GM23338 (cell line): ENCODE results near the gene C19orf18. TPM values are rescaled to one million over a fixed set of nuclear protein-coding genes. Genes with fewer than 3 reads are reported as not detected.
A peak's percentile ranks its signal among the peaks of the same experiment; 100 is the strongest.
"Not testable (repeated sequence)": the region's sequence is repeated elsewhere in the genome, so short reads cannot be mapped to it uniquely, and the experiment has no call there.

Source experiments
- ATAC-seq: fragments of 200-7000 bp; cut with Tn5 transposase; 3 replicates; pipeline ENCODE4 v1.9.1; 2020
- DNase-seq: peaks from one replicate; pipeline ENCODE4 v3.0.0-alpha.2; 2015; ENCODE audit warnings: low spot score
- H2AFZ ChIP-seq: fragments of 200-600 bp; sonication (generic); 2 replicates; pipeline ENCODE4 v1.8.0; 2016; ENCODE audit warnings: antibody characterized with exemption, mild to moderate bottlenecking, moderate library complexity
- H3F3A ChIP-seq: fragments of 200-600 bp; sonication (generic); replicated peaks from 2 replicates; pipeline ENCODE4 v1.8.0; 2017; ENCODE audit warnings: antibody characterized with exemption, mixed run types, low read depth
- H3K27ac ChIP-seq: fragments of 200-600 bp; sonication (generic); 2 replicates; pipeline ENCODE4 v1.6.1; 2016; ENCODE audit warnings: low read depth
- H3K27me3 ChIP-seq: fragments of 200-600 bp; sonication (generic); 2 replicates; pipeline ENCODE4 v1.8.0; 2016; ENCODE audit warnings: mild to moderate bottlenecking, mixed run types, moderate library complexity; ENCODE audit not compliant: insufficient read depth
- H3K36me3 ChIP-seq: fragments of 200-600 bp; sonication (generic); 2 replicates; pipeline ENCODE4 v1.8.0; 2016; ENCODE audit warnings: mild to moderate bottlenecking; ENCODE audit not compliant: insufficient read depth
- H3K4me1 ChIP-seq: fragments of 200-600 bp; sonication (generic); 2 replicates; pipeline ENCODE4 v1.8.0; 2016; ENCODE audit warnings: mild to moderate bottlenecking, moderate library complexity; ENCODE audit not compliant: insufficient read depth
- H3K4me2 ChIP-seq: fragments of 200-600 bp; sonication (generic); 2 replicates; pipeline ENCODE4 v1.7.1; 2017; ENCODE audit warnings: mixed run types
- H3K4me3 ChIP-seq: fragments of 200-600 bp; sonication (generic); 2 replicates; pipeline ENCODE4 v1.6.1; 2016; ENCODE audit warnings: mixed run types
- H3K79me2 ChIP-seq: fragments of 200-600 bp; sonication (generic); replicated peaks from 2 replicates; pipeline ENCODE4 v1.8.0; 2017; ENCODE audit warnings: mild to moderate bottlenecking; ENCODE audit not compliant: insufficient read depth
- H3K9me2 ChIP-seq: fragments of 200-600 bp; sonication (generic); 2 replicates; pipeline ENCODE4 v1.8.0; 2017; ENCODE audit not compliant: insufficient read depth
- H4K20me1 ChIP-seq: fragments of 200-600 bp; sonication (generic); replicated peaks from 2 replicates; pipeline ENCODE4 v1.8.0; 2017; ENCODE audit warnings: mild to moderate bottlenecking; ENCODE audit not compliant: insufficient read depth
- H3K27ac Mint-ChIP-seq: 2 replicates; pipeline ENCODE4 v1.8.0; 2020; ENCODE audit warnings: inconsistent platforms, mild to moderate bottlenecking, moderate library complexity, mixed read lengths
- H3K27me3 Mint-ChIP-seq: 3 replicates; pipeline ENCODE4 v1.8.0; 2022; ENCODE audit warnings: low read depth, mild to moderate bottlenecking, moderate library complexity, mixed read lengths, inconsistent platforms; ENCODE audit not compliant: insufficient read depth, poor library complexity
- H3K36me3 Mint-ChIP-seq: 3 replicates; pipeline ENCODE4 v1.8.0; 2021; ENCODE audit warnings: low read depth, mild to moderate bottlenecking, inconsistent platforms, moderate library complexity, mixed read lengths
- H3K4me1 Mint-ChIP-seq: 3 replicates; pipeline ENCODE4 v1.8.0; 2020; ENCODE audit warnings: mild to moderate bottlenecking, inconsistent platforms, mixed read lengths
- H3K4me3 Mint-ChIP-seq: 3 replicates; pipeline ENCODE4 v1.8.0; 2021; ENCODE audit warnings: moderate library complexity, mild to moderate bottlenecking, inconsistent platforms, mixed read lengths
- H3K9me3 Mint-ChIP-seq: 3 replicates; pipeline ENCODE4 v1.8.0; 2020; ENCODE audit warnings: moderate library complexity, mild to moderate bottlenecking, inconsistent platforms, mixed read lengths
- CREB1 ChIP-seq: fragments of 250-450 bp; sonication (Bioruptor Pico); IDR thresholded peaks from 2 replicates; pipeline ENCODE4 v1.5.0; 2020; ENCODE audit warnings: low read depth, mild to moderate bottlenecking, moderate library complexity
- CTCF ChIP-seq, 2 experiments: fragments of 200-600 bp in 1 of 2; sonication (generic) in 1 of 2; conservative IDR thresholded peaks; 2 replicates each; pipeline versions ENCODE4 v1.5.1 to v1.6.1; 2016 to 2017; ENCODE audit warnings: antibody characterized with exemption in 2 of 2, low read depth in 2 of 2, mild to moderate bottlenecking in 2 of 2, moderate library complexity in 1 of 2
- NANOG ChIP-seq: IDR thresholded peaks from 2 replicates; pipeline ENCODE4 v1.6.1; 2016; ENCODE audit warnings: antibody characterized with exemption, borderline replicate concordance
- POLR2AphosphoS5 ChIP-seq: IDR thresholded peaks from 2 replicates; pipeline ENCODE4 v1.6.1; 2016; ENCODE audit warnings: antibody characterized with exemption, low read depth
- ZNF114 ChIP-seq: fragments of 250-450 bp; sonication (Bioruptor Pico); IDR thresholded peaks from 2 replicates; pipeline ENCODE4 v1.5.0; 2020; ENCODE audit warnings: mild to moderate bottlenecking, moderate library complexity
- ZNF331 ChIP-seq: fragments of 250-450 bp; sonication (Bioruptor Pico); IDR thresholded peaks from 2 replicates; pipeline ENCODE4 v1.5.0; 2020; ENCODE audit warnings: low read depth, mild to moderate bottlenecking, moderate library complexity
- polyA plus RNA-seq: library from polyadenylated mRNA; unstranded; fragments of >200 nt; fragmentation: Nextera tagmentation; extraction: Ambion mirVana; gene quantifications from 2 replicates; pipeline ENCODE4 v1.2.1, GENCODE V29; 2016
- total RNA-seq: library from RNA; depleted of rRNA; stranded (reverse); fragments of >200 nt; shearing (Covaris generic); gene quantifications from 2 replicates; pipeline ENCODE4 v1.2.3, GENCODE V29; 2014
- TF ChIP-seq, protein P1 (sequence below): IDR thresholded peaks from one replicate; pipeline ENCODE4 v1.6.1; 2018; ENCODE audit warnings: antibody characterized with exemption; ENCODE audit not compliant: unreplicated experiment

The C19orf18 gene
- total and polyA plus RNA-seq, 2 experiments from 2014 or later = 1.0 TPM; not detected in 1

- Histone ChIP-seq H3K4me3 (peak overlapping the region; percentile 50), H3K79me2 (peaks cover 18% of the 10 kb centered on the region), H3K9me2 (peaks cover 3% of the 10 kb centered on the region; the same call in 1 of the 2 replicates), H4K20me1 (peaks cover 3% of the 10 kb centered on the region; the same call in 1 of the 2 replicates), H2AFZ (no peak overlapping the region), H3K27me3 (no peaks in the 10 kb centered on the region), H3F3A (peaks cover 12% of the 10 kb centered on the region), H3K4me2 (peak overlapping the region; percentile 72), H3K36me3 (peaks cover 17% of the 10 kb centered on the region), H3K27ac (no peak overlapping the region), H3K4me1 (no peaks in the 10 kb centered on the region)
- peak; percentile 36 for ATAC-seq
- Mint-ChIP-seq H3K9me3 (peaks cover 88% of the 10 kb centered on the region), H3K36me3 (peaks cover 81% of the 10 kb centered on the region), H3K27ac (no peak overlapping the region), H3K4me1 (peaks cover 4% of the 10 kb centered on the region; the same call in 1 of the 3 replicates), H3K27me3 (peaks cover 15% of the 10 kb centered on the region), H3K4me3 (peak overlapping the region; percentile 66)
- no peak for DNase-seq
- TF ChIP-seq ZNF114 = no peak
- no peak for TF ChIP-seq CREB1
- no peak for TF ChIP-seq CTCF (conservative IDR thresholded peaks at IDR 0.05; ENCODE audit: low read depth in 2 of 2)
- TF ChIP-seq POLR2AphosphoS5 = no peak
- TF ChIP-seq ZNF331 (CRISPR knock-in tag) = no peak
These were observed 34.9 kb upstream of the C19orf18 start for GRCh38 chr19:58009301-58009665.

DNA sequence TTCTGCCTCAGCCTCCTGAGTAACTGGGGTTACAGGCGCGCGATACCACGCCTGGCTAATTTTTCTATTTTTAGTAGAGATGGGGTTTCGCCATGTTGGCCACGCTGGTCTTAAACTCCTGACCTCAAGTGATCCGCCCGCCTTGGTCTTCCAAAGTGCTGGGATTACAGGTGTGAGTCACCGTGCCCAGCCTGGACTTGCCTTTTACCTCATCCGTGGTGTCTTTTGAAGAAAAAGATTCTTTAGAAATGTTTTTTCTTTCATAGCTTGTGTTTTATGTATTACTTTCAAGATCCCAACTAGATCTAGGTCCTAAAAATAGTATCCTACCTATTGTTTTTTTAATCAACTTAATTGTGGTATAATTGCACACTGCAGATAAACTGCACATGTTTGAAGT lies 34.5 kb upstream of the C19orf18 start:
- Histone ChIP-seq H3K4me3 (peak overlapping the region; percentile 50), H3K4me2 (peak overlapping the region; percentile 72), H3K79me2 (peaks cover 22% of the 10 kb centered on the region), H3K36me3 (peaks cover 17% of the 10 kb centered on the region), H3F3A (peaks cover 12% of the 10 kb centered on the region)
- not testable (repeated sequence) for H3K4me1 Mint-ChIP-seq, DNase-seq, H3K9me2 ChIP-seq, ATAC-seq, H3K27ac Mint-ChIP-seq, H3K27ac ChIP-seq, H3K27me3 ChIP-seq, H2AFZ ChIP-seq, H3K4me1 ChIP-seq, H4K20me1 ChIP-seq
- Mint-ChIP-seq H3K36me3 (peaks cover 85% of the 10 kb centered on the region), H3K4me3 (peak overlapping the region; percentile 66), H3K27me3 (peaks cover 15% of the 10 kb centered on the region), H3K9me3 (peaks cover 88% of the 10 kb centered on the region)

GRCh38 chr19:58007285-58007684 lies 33.0 kb upstream of the C19orf18 start:
- Mint-ChIP-seq H3K4me1 (peaks cover 11% of the 10 kb centered on the region), H3K27ac (no peak overlapping the region), H3K4me3 (no peak overlapping the region; the same call in 2 of the 3 replicates)

More at GRCh38 chr19:58007285-58007684, 33.0 kb upstream of the C19orf18 start:
- H3K36me3 Mint-ChIP-seq = peaks cover 84% of the 10 kb centered on the region
- H3K4me2 ChIP-seq = no peak overlapping the region
- H3K4me3 ChIP-seq = no peak overlapping the region
- peaks cover 33% of the 10 kb centered on the region for H3K79me2 ChIP-seq
- H3K36me3 ChIP-seq = peaks cover 17% of the 10 kb centered on the region
- H3K27ac ChIP-seq = no peak overlapping the region
- H2AFZ ChIP-seq = no peak overlapping the region
- H3K4me1 ChIP-seq = peaks cover 5% of the 10 kb centered on the region; the same call in 1 of the 2 replicates
- peaks cover 2% of the 10 kb centered on the region; the same call in 1 of the 2 replicates for H3K9me2 ChIP-seq
- DNase-seq (peak; percentile 81), ATAC-seq (0 out of 3 replicates have a peak, but pooled peaks have one; percentile 1)
- TF ChIP-seq, protein P1, sequence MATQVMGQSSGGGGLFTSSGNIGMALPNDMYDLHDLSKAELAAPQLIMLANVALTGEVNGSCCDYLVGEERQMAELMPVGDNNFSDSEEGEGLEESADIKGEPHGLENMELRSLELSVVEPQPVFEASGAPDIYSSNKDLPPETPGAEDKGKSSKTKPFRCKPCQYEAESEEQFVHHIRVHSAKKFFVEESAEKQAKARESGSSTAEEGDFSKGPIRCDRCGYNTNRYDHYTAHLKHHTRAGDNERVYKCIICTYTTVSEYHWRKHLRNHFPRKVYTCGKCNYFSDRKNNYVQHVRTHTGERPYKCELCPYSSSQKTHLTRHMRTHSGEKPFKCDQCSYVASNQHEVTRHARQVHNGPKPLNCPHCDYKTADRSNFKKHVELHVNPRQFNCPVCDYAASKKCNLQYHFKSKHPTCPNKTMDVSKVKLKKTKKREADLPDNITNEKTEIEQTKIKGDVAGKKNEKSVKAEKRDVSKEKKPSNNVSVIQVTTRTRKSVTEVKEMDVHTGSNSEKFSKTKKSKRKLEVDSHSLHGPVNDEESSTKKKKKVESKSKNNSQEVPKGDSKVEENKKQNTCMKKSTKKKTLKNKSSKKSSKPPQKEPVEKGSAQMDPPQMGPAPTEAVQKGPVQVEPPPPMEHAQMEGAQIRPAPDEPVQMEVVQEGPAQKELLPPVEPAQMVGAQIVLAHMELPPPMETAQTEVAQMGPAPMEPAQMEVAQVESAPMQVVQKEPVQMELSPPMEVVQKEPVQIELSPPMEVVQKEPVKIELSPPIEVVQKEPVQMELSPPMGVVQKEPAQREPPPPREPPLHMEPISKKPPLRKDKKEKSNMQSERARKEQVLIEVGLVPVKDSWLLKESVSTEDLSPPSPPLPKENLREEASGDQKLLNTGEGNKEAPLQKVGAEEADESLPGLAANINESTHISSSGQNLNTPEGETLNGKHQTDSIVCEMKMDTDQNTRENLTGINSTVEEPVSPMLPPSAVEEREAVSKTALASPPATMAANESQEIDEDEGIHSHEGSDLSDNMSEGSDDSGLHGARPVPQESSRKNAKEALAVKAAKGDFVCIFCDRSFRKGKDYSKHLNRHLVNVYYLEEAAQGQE = no peak
- TF ChIP-seq NANOG (no peak), CTCF (conservative IDR thresholded peaks at IDR 0.05; ENCODE audit: low read depth in 2 of 2) (peak; percentile 64 to 76)
- peaks cover 3% of the 10 kb centered on the region; the same call in 1 of the 2 replicates for H4K20me1 ChIP-seq
- H3F3A ChIP-seq = peaks cover 15% of the 10 kb centered on the region
- peaks cover 17% of the 10 kb centered on the region for H3K27me3 Mint-ChIP-seq
- H3K9me3 Mint-ChIP-seq = peaks cover 84% of the 10 kb centered on the region
- H3K27me3 ChIP-seq = no peaks in the 10 kb centered on the region
